ENCODE measurements around the gene LCN10. TPM values are rescaled to one million over a fixed set of nuclear protein-coding genes. Genes with fewer than 3 reads are reported as not detected.
"Not testable (repeated sequence)": the region's sequence is repeated elsewhere in the genome, so short reads cannot be mapped to it uniquely, and the experiment has no call there.

Gene LCN10
- total RNA-seq, 1 experiment from 2014 or later, result not detected

GRCh38 chr9:136760424-136760823 lies 17.7 kb upstream of the LCN10 start:
- H3K9me3 ChIP-seq, result no peaks in the 10 kb centered on the region
- H3K27me3 ChIP-seq, result no peaks in the 10 kb centered on the region
- no peak for DNase-seq
- no peak overlapping the region for H3K4me3 ChIP-seq
- H3K36me3 ChIP-seq, result no peaks in the 10 kb centered on the region

- Histone ChIP-seq H3K9me3 (no peaks in the 10 kb centered on the region), H3K4me3 (no peak overlapping the region), H3K36me3 (no peaks in the 10 kb centered on the region), H3K27me3 (no peaks in the 10 kb centered on the region)
- no peak for DNase-seq
Measured at GRCh38 chr9:136759436-136760325, 16.9 kb upstream of the LCN10 start.

- H3K36me3 ChIP-seq, result no peaks in the 10 kb centered on the region
- H3K27me3 ChIP-seq, result no peaks in the 10 kb centered on the region
- no peak overlapping the region for H3K4me3 ChIP-seq
- H3K9me3 ChIP-seq, result no peaks in the 10 kb centered on the region
- DNase-seq, result no peak
Measured at GRCh38 chr9:136759001-136759400, 16.3 kb upstream of the LCN10 start.

- Histone ChIP-seq H3K9me3 (no peaks in the 10 kb centered on the region), H3K27me3 (no peaks in the 10 kb centered on the region), H3K36me3 (no peaks in the 10 kb centered on the region), H3K4me3 (no peak overlapping the region)
- DNase-seq, result no peak
Measured at GRCh38 chr9:136757751-136758140, 15.0 kb upstream of the LCN10 start.

- no peaks in the 10 kb centered on the region for H3K9me3 ChIP-seq
- no peak overlapping the region for H3K4me3 ChIP-seq
- H3K27me3 ChIP-seq, result no peaks in the 10 kb centered on the region
- DNase-seq, result no peak
- no peaks in the 10 kb centered on the region for H3K36me3 ChIP-seq
Measured at GRCh38 chr9:136757328-136757727, 14.6 kb upstream of the LCN10 start.

GRCh38 chr9:136756836-136757235 lies 14.1 kb upstream of the LCN10 start:
- no peak for DNase-seq
- no peaks in the 10 kb centered on the region for H3K27me3 ChIP-seq
- H3K9me3 ChIP-seq, result 0 out of 2 replicates have a peak, but pooled peaks cover under 1% of the 10 kb centered on the region
- no peak overlapping the region for H3K4me3 ChIP-seq
- H3K36me3 ChIP-seq, result no peaks in the 10 kb centered on the region

GRCh38 chr9:136756134-136756438 lies 13.3 kb upstream of the LCN10 start:
- H3K9me3 ChIP-seq, result 0 out of 2 replicates have a peak, but pooled peaks cover 3% of the 10 kb centered on the region
- no peak overlapping the region for H3K4me3 ChIP-seq
- no peak for DNase-seq
- no peaks in the 10 kb centered on the region for H3K36me3 ChIP-seq
- H3K27me3 ChIP-seq, result no peaks in the 10 kb centered on the region

- DNase-seq, H3K36me3 ChIP-seq, H3K27me3 ChIP-seq, H3K9me3 ChIP-seq, H3K4me3 ChIP-seq: not testable (repeated sequence)
Measured at GRCh38 chr9:136755302-136756133, 12.8 kb upstream of the LCN10 start.

GRCh38 chr9:136754626-136755301 lies 12.0 kb upstream of the LCN10 start:
- Histone ChIP-seq H3K27me3 (no peaks in the 10 kb centered on the region), H3K36me3 (no peaks in the 10 kb centered on the region), H3K9me3 (0 out of 2 replicates have a peak, but pooled peaks cover 3% of the 10 kb centered on the region), H3K4me3 (no peak overlapping the region)
- DNase-seq, result no peak

- no peaks in the 10 kb centered on the region for H3K36me3 ChIP-seq
- H3K27me3 ChIP-seq, result no peaks in the 10 kb centered on the region
- DNase-seq, result no peak
- 0 out of 2 replicates have a peak, but pooled peaks cover 3% of the 10 kb centered on the region for H3K9me3 ChIP-seq
- no peak overlapping the region for H3K4me3 ChIP-seq
Measured at GRCh38 chr9:136754059-136754572, 11.4 kb upstream of the LCN10 start.

- Histone ChIP-seq H3K36me3 (no peaks in the 10 kb centered on the region), H3K9me3 (0 out of 2 replicates have a peak, but pooled peaks cover 3% of the 10 kb centered on the region), H3K4me3 (no peak overlapping the region), H3K27me3 (no peaks in the 10 kb centered on the region)
- DNase-seq, result no peak
Measured at GRCh38 chr9:136753371-136754058, 10.8 kb upstream of the LCN10 start.

- DNase-seq, result no peak
- Histone ChIP-seq H3K4me3 (no peak overlapping the region), H3K36me3 (no peaks in the 10 kb centered on the region), H3K27me3 (no peaks in the 10 kb centered on the region), H3K9me3 (0 out of 2 replicates have a peak, but pooled peaks cover 3% of the 10 kb centered on the region)
Measured at GRCh38 chr9:136751814-136752213, 9.1 kb upstream of the LCN10 start.

GRCh38 chr9:136751244-136751643 lies 8.5 kb upstream of the LCN10 start:
- H3K4me3 ChIP-seq, result no peak overlapping the region
- 0 out of 2 replicates have a peak, but pooled peaks cover 3% of the 10 kb centered on the region for H3K9me3 ChIP-seq
- no peaks in the 10 kb centered on the region for H3K27me3 ChIP-seq
- no peak for DNase-seq
- H3K36me3 ChIP-seq, result no peaks in the 10 kb centered on the region

GRCh38 chr9:136750526-136750925 lies 7.8 kb upstream of the LCN10 start:
- DNase-seq, result no peak
- no peak overlapping the region for H3K4me3 ChIP-seq
- H3K36me3 ChIP-seq, result no peaks in the 10 kb centered on the region
- H3K27me3 ChIP-seq, result no peaks in the 10 kb centered on the region
- H3K9me3 ChIP-seq, result 0 out of 2 replicates have a peak, but pooled peaks cover 3% of the 10 kb centered on the region

GRCh38 chr9:136748666-136749611 lies 6.2 kb upstream of the LCN10 start:
- Histone ChIP-seq H3K27me3 (no peaks in the 10 kb centered on the region), H3K9me3 (0 out of 2 replicates have a peak, but pooled peaks cover 3% of the 10 kb centered on the region)
- no peak for DNase-seq

More at GRCh38 chr9:136748666-136749611, 6.2 kb upstream of the LCN10 start:
- H3K4me3 ChIP-seq, result no peak overlapping the region
- H3K36me3 ChIP-seq, result no peaks in the 10 kb centered on the region
